ENCODE measurements around the gene NUBPL. TPM values are rescaled to one million over a fixed set of nuclear protein-coding genes. Genes with fewer than 3 reads are reported as not detected.

The NUBPL gene
- total and polyA plus RNA-seq, 7 donors: 3.3 to 16.3 (median 8.5) TPM

DNA sequence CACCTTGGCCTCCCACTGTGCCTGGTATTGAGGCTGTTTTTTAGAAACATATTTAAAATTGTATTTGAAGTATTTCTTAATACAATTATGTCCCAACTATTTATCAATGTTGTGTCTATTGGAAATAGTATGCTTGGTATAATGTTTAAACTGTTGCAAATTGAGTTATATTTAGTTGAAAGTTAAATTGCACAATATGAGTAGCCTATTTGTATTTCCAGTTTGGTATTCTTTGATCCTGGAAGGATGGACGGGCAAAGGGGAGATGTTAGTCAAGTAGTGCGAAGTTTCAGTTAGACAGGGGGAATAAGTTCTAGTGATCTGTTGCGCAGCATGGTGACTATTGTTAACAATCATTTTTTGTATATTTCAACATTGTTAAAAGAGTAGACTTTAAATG is 111.5 kb downstream of the NUBPL start:
- ATAC-seq (no peak), DNase-seq (no peak)
- Histone ChIP-seq H3K36me3 (ENCODE audit: insufficient read depth in 1 of 2, low read depth in 1 of 2) (no peaks in the 10 kb centered on the region), H3K27me3 (ENCODE audit: insufficient read depth in 3 of 3, low read length in 2 of 3) (no peaks in the 10 kb centered on the region), H3K4me1 (no peaks in the 10 kb centered on the region), H3K4me3 (no peak overlapping the region), H3K27ac (no peak overlapping the region), H3K9me3 (peaks cover 9% of the 10 kb centered on the region)
- TF ChIP-seq, protein P1, sequence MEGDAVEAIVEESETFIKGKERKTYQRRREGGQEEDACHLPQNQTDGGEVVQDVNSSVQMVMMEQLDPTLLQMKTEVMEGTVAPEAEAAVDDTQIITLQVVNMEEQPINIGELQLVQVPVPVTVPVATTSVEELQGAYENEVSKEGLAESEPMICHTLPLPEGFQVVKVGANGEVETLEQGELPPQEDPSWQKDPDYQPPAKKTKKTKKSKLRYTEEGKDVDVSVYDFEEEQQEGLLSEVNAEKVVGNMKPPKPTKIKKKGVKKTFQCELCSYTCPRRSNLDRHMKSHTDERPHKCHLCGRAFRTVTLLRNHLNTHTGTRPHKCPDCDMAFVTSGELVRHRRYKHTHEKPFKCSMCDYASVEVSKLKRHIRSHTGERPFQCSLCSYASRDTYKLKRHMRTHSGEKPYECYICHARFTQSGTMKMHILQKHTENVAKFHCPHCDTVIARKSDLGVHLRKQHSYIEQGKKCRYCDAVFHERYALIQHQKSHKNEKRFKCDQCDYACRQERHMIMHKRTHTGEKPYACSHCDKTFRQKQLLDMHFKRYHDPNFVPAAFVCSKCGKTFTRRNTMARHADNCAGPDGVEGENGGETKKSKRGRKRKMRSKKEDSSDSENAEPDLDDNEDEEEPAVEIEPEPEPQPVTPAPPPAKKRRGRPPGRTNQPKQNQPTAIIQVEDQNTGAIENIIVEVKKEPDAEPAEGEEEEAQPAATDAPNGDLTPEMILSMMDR (IDR thresholded peaks at IDR 0.05): no peak
- WGBS, 3 donors: 74 to 94% (median 78%) methylated on average over 3 of the region's 3 CpGs
- intact Hi-C loops (cut with DNase I): no loop called here

DNA sequence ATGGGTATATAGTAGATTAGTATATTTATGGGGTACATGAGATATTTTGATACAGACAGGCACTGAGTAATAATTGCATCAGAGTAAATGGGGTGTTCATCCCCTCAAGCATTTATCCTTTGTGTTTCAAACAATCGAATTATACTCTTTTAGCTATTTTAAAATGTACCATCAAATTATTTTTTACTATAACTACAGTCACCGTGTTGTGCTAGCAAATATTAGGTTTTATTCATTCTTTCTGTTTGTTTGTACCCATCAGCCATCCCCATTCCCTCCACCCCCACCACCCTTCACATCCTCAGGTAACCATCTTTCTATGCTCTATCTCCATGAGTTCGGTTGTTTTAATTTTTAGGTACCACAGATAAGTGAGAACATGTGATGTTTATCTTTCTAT is 115.8 kb downstream of the NUBPL start:
- no peak overlapping the region for H3K27ac ChIP-seq
- DNase-seq (no peak), ATAC-seq (no peak)
- TF ChIP-seq, protein P1 (IDR thresholded peaks at IDR 0.05): no peak
- intact Hi-C loops (cut with DNase I): no loop called here
- no peaks in the 10 kb centered on the region for H3K36me3 ChIP-seq (ENCODE audit: insufficient read depth in 1 of 2, low read depth in 1 of 2)
- no peaks in the 10 kb centered on the region for H3K4me1 ChIP-seq
- no peak overlapping the region for H3K4me3 ChIP-seq
- H3K27me3 ChIP-seq (ENCODE audit: insufficient read depth in 3 of 3, low read length in 2 of 3): no peaks in the 10 kb centered on the region
- H3K9me3 ChIP-seq: no peaks in the 10 kb centered on the region
- WGBS, 3 donors: 61 to 94% (median 63%) methylated on average over 3 of the region's 3 CpGs

DNA sequence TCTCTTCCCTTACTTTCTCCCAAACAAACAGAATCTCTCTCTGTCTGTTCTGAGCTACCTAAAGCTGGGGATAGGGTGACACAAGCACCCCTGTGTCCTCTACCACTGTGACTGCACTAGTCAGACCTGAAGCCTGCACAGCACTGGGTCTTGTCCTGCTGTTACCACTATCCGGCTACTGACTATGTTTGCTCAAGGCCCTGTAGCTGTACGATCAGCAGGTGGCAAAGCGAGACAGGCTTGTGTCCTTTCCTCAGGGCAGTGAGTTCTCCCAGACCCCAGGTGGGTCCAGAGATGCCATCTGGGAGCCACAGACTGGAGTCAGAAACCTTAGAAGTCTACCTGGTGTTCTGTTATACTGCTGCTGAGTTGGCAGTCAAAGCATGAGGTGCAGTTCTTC is 116.4 kb downstream of the NUBPL start:
- Histone ChIP-seq H3K27ac (no peak overlapping the region), H3K4me1 (no peaks in the 10 kb centered on the region), H3K9me3 (no peaks in the 10 kb centered on the region), H3K27me3 (ENCODE audit: insufficient read depth in 3 of 3, low read length in 2 of 3) (no peaks in the 10 kb centered on the region), H3K36me3 (ENCODE audit: insufficient read depth in 1 of 2, low read depth in 1 of 2) (no peaks in the 10 kb centered on the region), H3K4me3 (no peak overlapping the region)
- ATAC-seq: no peak
- intact Hi-C loops (cut with DNase I): no loop called here
- WGBS, 3 donors: 94 to 95% (median 95%) methylated on average over 3 of the region's 3 CpGs
- TF ChIP-seq, protein P1 (IDR thresholded peaks at IDR 0.05): no peak
- no peak for DNase-seq

DNA sequence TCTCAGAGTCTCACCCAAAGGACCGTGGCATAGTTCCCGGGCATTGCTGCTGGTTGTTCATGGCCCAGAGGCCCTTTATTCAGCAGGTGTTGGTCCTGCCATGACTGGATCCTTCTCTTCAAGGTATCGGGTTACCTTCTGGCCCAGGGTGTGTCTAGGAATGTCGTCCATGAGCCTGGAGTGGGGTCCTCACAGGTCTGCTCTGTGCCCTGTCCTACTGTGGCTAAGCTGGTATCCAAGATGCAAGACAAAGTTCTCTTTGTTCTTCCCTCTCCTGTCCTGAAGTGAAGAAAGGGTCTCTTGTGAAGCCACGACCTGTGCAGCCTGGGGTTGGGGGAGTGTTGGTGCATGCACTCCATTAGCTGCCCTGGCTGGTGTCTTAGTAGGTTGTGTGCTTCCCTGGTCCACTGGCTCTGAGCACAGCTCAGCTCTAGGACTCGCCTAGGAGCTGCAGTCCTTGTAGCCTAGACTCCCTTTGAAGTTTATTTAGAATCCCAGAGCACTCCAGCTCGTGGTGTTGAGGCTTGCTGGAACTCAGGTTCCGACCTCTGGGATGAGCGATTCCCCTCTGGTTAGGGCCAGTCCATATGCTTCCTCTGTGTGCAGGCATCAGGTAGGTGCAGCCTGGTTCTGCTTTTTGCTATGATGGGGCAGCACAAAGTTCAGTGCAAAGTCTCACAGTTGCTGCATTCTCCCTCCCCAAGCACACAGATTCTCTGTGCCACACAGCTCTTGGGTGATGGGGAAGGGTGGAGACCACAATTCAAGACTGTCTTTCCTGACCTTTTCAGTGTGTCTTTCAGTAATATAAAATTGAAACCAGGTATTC is 117.4 kb downstream of the NUBPL start:
- Histone ChIP-seq H3K4me1 (no peaks in the 10 kb centered on the region), H3K27ac (no peak overlapping the region), H3K36me3 (ENCODE audit: insufficient read depth in 1 of 2, low read depth in 1 of 2) (no peaks in the 10 kb centered on the region), H3K27me3 (ENCODE audit: insufficient read depth in 3 of 3, low read length in 2 of 3) (no peaks in the 10 kb centered on the region), H3K9me3 (no peaks in the 10 kb centered on the region), H3K4me3 (no peak overlapping the region)
- TF ChIP-seq, protein P1 (IDR thresholded peaks at IDR 0.05): no peak
- DNase-seq (no peak), ATAC-seq (no peak)
- intact Hi-C loops (cut with DNase I): no loop called here
- WGBS, 3 donors: 84 to 88% (median 87%) methylated on average over 9 of the region's 9 CpGs

DNA sequence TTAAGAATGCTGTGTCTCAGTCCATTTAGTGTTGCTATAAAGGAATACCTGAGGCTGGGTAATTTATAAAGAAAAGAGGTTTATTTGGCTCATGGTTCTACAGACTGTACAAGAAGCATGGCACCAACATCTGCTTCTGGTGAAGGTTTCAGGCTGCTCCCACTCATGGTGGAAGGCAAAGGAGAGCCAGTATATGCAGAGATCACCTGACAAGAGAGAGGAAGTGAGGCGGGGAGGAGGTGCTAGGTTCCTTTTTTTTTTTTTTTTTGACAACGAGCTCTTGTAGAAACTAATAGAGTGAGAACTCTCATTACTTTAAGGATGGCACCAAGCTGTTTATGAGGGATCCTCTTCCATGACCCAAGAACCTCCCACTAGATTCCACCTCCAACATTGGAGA is 121.6 kb downstream of the NUBPL start:
- DNase-seq: no peak
- WGBS, 3 donors: 91 to 100% (median 96%) methylated on average over 2 of the region's 2 CpGs
- TF ChIP-seq, protein P1 (IDR thresholded peaks at IDR 0.05): no peak
- Histone ChIP-seq H3K27ac (no peak overlapping the region), H3K27me3 (ENCODE audit: insufficient read depth in 3 of 3, low read length in 2 of 3) (no peaks in the 10 kb centered on the region), H3K36me3 (ENCODE audit: insufficient read depth in 1 of 2, low read depth in 1 of 2) (no peaks in the 10 kb centered on the region), H3K4me1 (no peaks in the 10 kb centered on the region), H3K4me3 (no peak overlapping the region), H3K9me3 (no peaks in the 10 kb centered on the region)
- ATAC-seq: no peak
- intact Hi-C loops (cut with DNase I): no loop called here
